HepG2 (cell line): Measurements from ENCODE around the gene FKBP10. TPM values are rescaled to one million over a fixed set of nuclear protein-coding genes. Genes with fewer than 3 reads are reported as not detected.

Experiments
- ARNTL ChIP-seq: sonication (generic); formaldehyde crosslinking; IDR thresholded peaks from 2 replicates; pipeline ENCODE4 v1.4.0; 2020; ENCODE audit warnings: mild to moderate bottlenecking, missing genetic modification reagents
- GRHL1 ChIP-seq: sonication (generic); formaldehyde crosslinking; conservative IDR thresholded peaks from 2 replicates; pipeline ENCODE4 v1.8.0; 2022; ENCODE audit warnings: missing genetic modification reagents
- HNF1B ChIP-seq: sonication (generic); formaldehyde crosslinking; IDR thresholded peaks from 2 replicates; pipeline ENCODE4 v1.5.1; 2020; ENCODE audit warnings: mild to moderate bottlenecking, moderate library complexity, missing genetic modification reagents
- HNF4A ChIP-seq: sonication (generic); formaldehyde crosslinking; IDR thresholded peaks from 2 replicates; pipeline ENCODE4 v1.4.0; 2020; ENCODE audit warnings: missing genetic modification reagents
- HOXA9 ChIP-seq: sonication (generic); formaldehyde crosslinking; IDR thresholded peaks from 2 replicates; pipeline ENCODE4 v1.8.1; 2022; ENCODE audit warnings: missing genetic modification reagents, mild to moderate bottlenecking, moderate library complexity, borderline replicate concordance
- IRF2 ChIP-seq: IDR thresholded peaks from 2 replicates; pipeline ENCODE4 v1.6.1; 2018; ENCODE audit warnings: missing genetic modification reagents, missing compliant biosample characterization
- KAT7 ChIP-seq: IDR thresholded peaks from 2 replicates; pipeline ENCODE4 v1.6.1; 2018; ENCODE audit warnings: borderline replicate concordance, missing compliant biosample characterization
- MAF1 ChIP-seq: sonication (generic); formaldehyde crosslinking; IDR thresholded peaks from 2 replicates; pipeline ENCODE4 v1.5.0; 2020; ENCODE audit warnings: missing genetic modification reagents, borderline replicate concordance
- PTBP1 ChIP-seq: fragments of 200-400 bp; formaldehyde crosslinking; IDR thresholded peaks from 2 replicates; pipeline ENCODE4 v1.6.1; 2018; ENCODE audit warnings: low read length, low read depth; ENCODE audit not compliant: poor library complexity, severe bottlenecking
- SMARCC2 ChIP-seq: fragments of 450-650 bp; IDR thresholded peaks from 2 replicates; pipeline ENCODE4 v1.6.1; 2017; ENCODE audit warnings: antibody characterized with exemption, mild to moderate bottlenecking
- TAF1 ChIP-seq: sonication (generic); formaldehyde crosslinking; IDR thresholded peaks from 2 replicates; pipeline ENCODE4 v1.4.0; 2020; ENCODE audit warnings: missing genetic modification reagents
- ZBTB46 ChIP-seq: sonication (generic); formaldehyde crosslinking; IDR thresholded peaks from 2 replicates; pipeline ENCODE4 v1.4.0; 2020; ENCODE audit warnings: mild to moderate bottlenecking, missing genetic modification reagents, borderline replicate concordance
- ZNF446 ChIP-seq: sonication (generic); formaldehyde crosslinking; IDR thresholded peaks from 2 replicates; pipeline ENCODE4 v1.5.0; 2020; ENCODE audit warnings: mild to moderate bottlenecking, missing genetic modification reagents
- ZNF546 ChIP-seq: sonication (generic); formaldehyde crosslinking; conservative IDR thresholded peaks from 2 replicates; pipeline ENCODE4 v1.8.1; 2023; ENCODE audit warnings: mild to moderate bottlenecking, missing genetic modification reagents
- ZNF549 ChIP-seq: sonication (generic); formaldehyde crosslinking; IDR thresholded peaks from 2 replicates; pipeline ENCODE4 v1.5.0; 2020; ENCODE audit warnings: missing genetic modification reagents
- ZNF574 ChIP-seq: sonication (generic); formaldehyde crosslinking; IDR thresholded peaks from 2 replicates; pipeline ENCODE4 v1.4.0; 2020; ENCODE audit warnings: missing genetic modification reagents
- ZNF605 ChIP-seq: sonication (generic); formaldehyde crosslinking; IDR thresholded peaks from 2 replicates; pipeline ENCODE4 v1.8.0; 2022; ENCODE audit warnings: mild to moderate bottlenecking, missing genetic modification reagents
- ZNF615 ChIP-seq: sonication (generic); formaldehyde crosslinking; IDR thresholded peaks from 2 replicates; pipeline ENCODE4 v1.5.0; 2020; ENCODE audit warnings: mild to moderate bottlenecking, missing genetic modification reagents, borderline replicate concordance
- ZNF670 ChIP-seq: sonication (generic); formaldehyde crosslinking; IDR thresholded peaks from 2 replicates; pipeline ENCODE4 v1.8.0; 2022; ENCODE audit warnings: mild to moderate bottlenecking, missing genetic modification reagents, borderline replicate concordance
- ZNF776 ChIP-seq: sonication (generic); formaldehyde crosslinking; IDR thresholded peaks from 2 replicates; pipeline ENCODE4 v1.4.0; 2020; ENCODE audit warnings: mild to moderate bottlenecking, missing genetic modification reagents
- ZNF790 ChIP-seq: sonication (generic); formaldehyde crosslinking; IDR thresholded peaks from 2 replicates; pipeline ENCODE4 v1.8.0; 2022; ENCODE audit warnings: missing genetic modification reagents, mild to moderate bottlenecking, borderline replicate concordance
- polyA plus RNA-seq, 8 experiments: library from polyadenylated mRNA; depleted of rRNA in 3 of 8; stranded (reverse) in 7 of 8; unstranded in 1 of 8; fragments of >200 nt; fragmentation: Illumina TruSeq in 4 of 8; extraction: Trizol in 4 of 8; gene quantifications; 2 replicates each; pipeline versions ENCODE4 v1.2.1 to v1.2.3, GENCODE V29; 2011 to 2016; ENCODE audit warnings: low read depth in 4 of 8, missing spikeins in 1 of 8, mixed read lengths in 1 of 8; ENCODE audit not compliant: insufficient read depth in 1 of 8
- total RNA-seq, 5 experiments: library from RNA; depleted of rRNA; stranded (reverse); fragments of >200 nt; fragmentation: Illumina TruSeq; extraction: Trizol; gene quantifications; 2 replicates each; pipeline ENCODE4 v1.2.3, GENCODE V29; 2016; ENCODE audit warnings: low read depth in 1 of 5

Gene FKBP10
- total and polyA plus RNA-seq, 2 of the 13 experiments (the other 11 are each of a cell fraction or from before 2014, with no cell fraction given) = 149 to 573 TPM

GRCh38 chr17:41864836-41865595, 52.2 kb downstream of the FKBP10 start, which contains the start of gene KLHL11 (continued):
- TF ChIP-seq ZNF670 (peak; percentile 63; the same call in 1 of the 2 replicates), ARNTL (CRISPR knock-in tag) (peak; percentile 83), GRHL1 (CRISPR knock-in tag) (no peak), ZBTB46 (CRISPR knock-in tag) (peak; percentile 64; the same call in 1 of the 2 replicates), HNF1B (CRISPR knock-in tag) (peak; percentile 66; the same call in 1 of the 2 replicates), ZNF790 (CRISPR knock-in tag) (no peak; the same call in 1 of the 2 replicates), KAT7 (CRISPR knock-in tag) (peak; percentile 99), ZNF446 (CRISPR knock-in tag) (peak; percentile 87; the same call in 1 of the 2 replicates), SMARCC2 (no peak), ZNF615 (peak; percentile 69; the same call in 1 of the 2 replicates), ZNF549 (CRISPR knock-in tag) (no peak; the same call in 1 of the 2 replicates), IRF2 (peak; percentile 59), ZNF605 (CRISPR knock-in tag) (peak; percentile 79; the same call in 1 of the 2 replicates), MAF1 (CRISPR knock-in tag) (no peak), ZNF546 (0 out of 2 replicates have a peak, but pooled peaks have one; percentile 49), TAF1 (CRISPR knock-in tag) (peak; percentile 97), ZNF574 (CRISPR knock-in tag) (peak; percentile 90), HOXA9 (CRISPR knock-in tag) (peak; percentile 15), PTBP1 (peak; percentile 83), ZNF776 (CRISPR knock-in tag) (no peak; the same call in 1 of the 2 replicates), HNF4A (CRISPR knock-in tag) (no peak)
